Measurements from ENCODE around the gene ANAPC7. TPM values are rescaled to one million over a fixed set of nuclear protein-coding genes. Genes with fewer than 3 reads are reported as not detected.
"Not testable (repeated sequence)": the region's sequence is repeated elsewhere in the genome, so short reads cannot be mapped to it uniquely, and the experiment has no call there.

Gene ANAPC7
- total RNA-seq, 1 donor: 31.5 TPM

DNA sequence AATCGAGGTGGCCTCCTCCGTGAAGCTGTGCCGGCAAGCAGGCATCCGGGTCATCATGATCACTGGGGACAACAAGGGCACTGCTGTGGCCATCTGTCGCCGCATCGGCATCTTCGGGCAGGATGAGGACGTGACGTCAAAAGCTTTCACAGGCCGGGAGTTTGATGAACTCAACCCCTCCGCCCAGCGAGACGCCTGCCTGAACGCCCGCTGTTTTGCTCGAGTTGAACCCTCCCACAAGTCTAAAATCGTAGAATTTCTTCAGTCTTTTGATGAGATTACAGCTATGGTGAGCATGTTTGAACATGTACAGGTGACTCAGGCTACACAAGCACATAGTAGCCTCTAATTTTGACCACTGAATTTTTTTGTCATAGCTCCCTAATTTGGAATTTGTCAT, 62.8 kb downstream of the ANAPC7 start:
- TF ChIP-seq, protein P1, sequence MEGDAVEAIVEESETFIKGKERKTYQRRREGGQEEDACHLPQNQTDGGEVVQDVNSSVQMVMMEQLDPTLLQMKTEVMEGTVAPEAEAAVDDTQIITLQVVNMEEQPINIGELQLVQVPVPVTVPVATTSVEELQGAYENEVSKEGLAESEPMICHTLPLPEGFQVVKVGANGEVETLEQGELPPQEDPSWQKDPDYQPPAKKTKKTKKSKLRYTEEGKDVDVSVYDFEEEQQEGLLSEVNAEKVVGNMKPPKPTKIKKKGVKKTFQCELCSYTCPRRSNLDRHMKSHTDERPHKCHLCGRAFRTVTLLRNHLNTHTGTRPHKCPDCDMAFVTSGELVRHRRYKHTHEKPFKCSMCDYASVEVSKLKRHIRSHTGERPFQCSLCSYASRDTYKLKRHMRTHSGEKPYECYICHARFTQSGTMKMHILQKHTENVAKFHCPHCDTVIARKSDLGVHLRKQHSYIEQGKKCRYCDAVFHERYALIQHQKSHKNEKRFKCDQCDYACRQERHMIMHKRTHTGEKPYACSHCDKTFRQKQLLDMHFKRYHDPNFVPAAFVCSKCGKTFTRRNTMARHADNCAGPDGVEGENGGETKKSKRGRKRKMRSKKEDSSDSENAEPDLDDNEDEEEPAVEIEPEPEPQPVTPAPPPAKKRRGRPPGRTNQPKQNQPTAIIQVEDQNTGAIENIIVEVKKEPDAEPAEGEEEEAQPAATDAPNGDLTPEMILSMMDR (IDR thresholded peaks at IDR 0.05; ENCODE audit: extremely low read depth, low read depth, low read length): no peak
- Histone ChIP-seq H2AFZ (ENCODE audit: low read length) (no peak overlapping the region), H3K4me3 (ENCODE audit: insufficient read depth, low read length) (no peak overlapping the region), H3K36me3 (ENCODE audit: insufficient read depth, low read length) (peaks cover 99% of the 10 kb centered on the region), H3K4me1 (ENCODE audit: insufficient read depth, low read length) (peaks cover 5% of the 10 kb centered on the region), H3K79me2 (ENCODE audit: insufficient read depth, low read length) (peaks cover 44% of the 10 kb centered on the region), H3K27me3 (ENCODE audit: insufficient read depth, low read length) (no peaks in the 10 kb centered on the region), H4K20me1 (ENCODE audit: insufficient read depth, low read length) (peaks cover 16% of the 10 kb centered on the region), H3K9me3 (ENCODE audit: low read depth, low read length) (no peaks in the 10 kb centered on the region), H3K4me2 (ENCODE audit: insufficient read depth, low read length) (no peak overlapping the region), H3K27ac (ENCODE audit: low read depth, low read length) (peak overlapping the region; percentile 29)
- DNase-seq (ENCODE audit: insufficient read length, low spot score, missing footprints): no peak

DNA sequence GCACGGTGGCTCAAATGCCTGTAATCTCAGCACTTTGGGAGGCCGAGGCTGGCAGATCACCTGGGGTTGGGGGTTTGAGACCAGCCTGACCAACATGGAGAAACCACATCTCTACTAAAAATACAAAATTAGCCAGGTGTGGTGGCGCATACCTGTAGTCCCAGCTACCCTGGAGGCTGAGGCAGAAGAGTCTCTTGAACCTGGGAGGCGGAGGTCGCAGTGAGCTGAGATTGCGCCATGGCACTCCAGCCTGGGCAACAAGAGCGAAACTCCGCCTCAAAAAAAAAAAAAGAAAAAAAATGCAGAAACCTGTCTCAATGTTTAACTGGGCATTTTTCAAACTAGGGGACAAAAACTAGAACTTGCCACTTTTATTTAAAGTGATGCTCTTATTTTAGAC, 63.2 kb downstream of the ANAPC7 start:
- H3K4me3 ChIP-seq (ENCODE audit: insufficient read depth, low read length); H2AFZ ChIP-seq (ENCODE audit: low read length); H3K4me1 ChIP-seq (ENCODE audit: insufficient read depth, low read length); H3K9me3 ChIP-seq (ENCODE audit: low read depth, low read length); H3K4me2 ChIP-seq (ENCODE audit: insufficient read depth, low read length); H3K27me3 ChIP-seq (ENCODE audit: insufficient read depth, low read length); DNase-seq (ENCODE audit: insufficient read length, low spot score, missing footprints): not testable (repeated sequence)
- H3K27ac ChIP-seq (ENCODE audit: low read depth, low read length): peak overlapping the region; percentile 29
- peaks cover 19% of the 10 kb centered on the region for H4K20me1 ChIP-seq (ENCODE audit: insufficient read depth, low read length)
- H3K36me3 ChIP-seq (ENCODE audit: insufficient read depth, low read length): peaks cover 99% of the 10 kb centered on the region
- H3K79me2 ChIP-seq (ENCODE audit: insufficient read depth, low read length): peaks cover 48% of the 10 kb centered on the region

DNA sequence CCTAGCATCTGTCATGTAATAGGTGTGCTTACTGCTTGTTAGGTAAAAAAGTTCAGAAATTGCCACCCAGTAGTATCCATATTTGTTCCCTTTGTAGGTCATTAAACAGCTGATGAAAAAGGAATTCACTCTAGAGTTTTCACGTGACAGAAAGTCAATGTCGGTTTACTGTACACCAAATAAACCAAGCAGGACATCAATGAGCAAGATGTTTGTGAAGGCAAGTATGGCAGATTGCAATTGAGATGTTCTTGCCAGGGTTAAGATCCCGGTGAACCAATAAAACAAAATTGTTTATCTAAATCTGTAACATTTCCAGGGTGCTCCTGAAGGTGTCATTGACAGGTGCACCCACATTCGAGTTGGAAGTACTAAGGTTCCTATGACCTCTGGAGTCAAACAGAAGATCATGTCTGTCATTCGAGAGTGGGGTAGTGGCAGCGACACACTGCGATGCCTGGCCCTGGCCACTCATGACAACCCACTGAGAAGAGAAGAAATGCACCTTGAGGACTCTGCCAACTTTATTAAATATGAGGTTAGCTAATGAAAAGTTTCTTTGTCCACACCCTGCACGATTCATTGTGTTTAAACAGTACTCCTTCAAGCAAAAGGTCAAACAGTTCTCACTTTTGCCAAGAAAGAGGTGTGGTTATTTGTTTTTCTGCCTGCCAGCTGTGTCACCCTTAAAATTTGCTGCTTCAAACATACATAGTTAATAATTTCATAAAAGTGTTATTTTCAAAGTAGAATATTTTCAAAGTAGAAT, 64.1 kb downstream of the ANAPC7 start:
- H3K79me2 ChIP-seq (ENCODE audit: insufficient read depth, low read length): peaks cover 49% of the 10 kb centered on the region
- no peak for DNase-seq (ENCODE audit: insufficient read length, low spot score, missing footprints)
- no peak overlapping the region for H3K27ac ChIP-seq (ENCODE audit: low read depth, low read length)
- peaks cover 97% of the 10 kb centered on the region for H3K36me3 ChIP-seq (ENCODE audit: insufficient read depth, low read length)
- TF ChIP-seq, protein P1 (IDR thresholded peaks at IDR 0.05; ENCODE audit: extremely low read depth, low read depth, low read length): no peak
- H3K27me3 ChIP-seq (ENCODE audit: insufficient read depth, low read length): no peaks in the 10 kb centered on the region
- no peak overlapping the region for H2AFZ ChIP-seq (ENCODE audit: low read length)
- peaks cover 5% of the 10 kb centered on the region for H3K4me1 ChIP-seq (ENCODE audit: insufficient read depth, low read length)
- H3K9me3 ChIP-seq (ENCODE audit: low read depth, low read length): no peaks in the 10 kb centered on the region
- H3K4me3 ChIP-seq (ENCODE audit: insufficient read depth, low read length): no peak overlapping the region
- H4K20me1 ChIP-seq (ENCODE audit: insufficient read depth, low read length): peaks cover 14% of the 10 kb centered on the region
- H3K4me2 ChIP-seq (ENCODE audit: insufficient read depth, low read length): no peak overlapping the region

DNA sequence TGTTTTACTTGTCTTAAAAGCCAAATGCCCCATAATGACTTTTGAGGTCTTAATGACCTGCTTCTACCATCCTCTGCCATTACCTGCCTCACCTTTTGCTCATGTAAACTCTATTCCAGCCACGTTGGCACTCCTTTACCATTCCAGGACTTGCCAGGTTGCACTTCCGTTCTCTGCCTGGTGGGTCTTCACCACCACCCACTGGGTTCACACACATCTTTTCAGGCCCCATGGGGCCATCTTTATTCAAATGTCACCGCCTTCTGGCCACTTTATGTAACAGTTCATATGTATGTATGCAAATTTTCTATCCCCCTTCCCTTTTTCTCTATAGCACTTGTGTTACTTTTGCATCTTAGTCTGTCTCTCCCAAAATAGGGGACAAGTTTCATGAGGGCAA, 64.8 kb downstream of the ANAPC7 start:
- Histone ChIP-seq H3K27ac (ENCODE audit: low read depth, low read length) (no peak overlapping the region), H3K27me3 (ENCODE audit: insufficient read depth, low read length) (no peaks in the 10 kb centered on the region), H4K20me1 (ENCODE audit: insufficient read depth, low read length) (peaks cover 15% of the 10 kb centered on the region), H3K36me3 (ENCODE audit: insufficient read depth, low read length) (peaks cover 97% of the 10 kb centered on the region), H3K4me1 (ENCODE audit: insufficient read depth, low read length) (peaks cover 5% of the 10 kb centered on the region), H2AFZ (ENCODE audit: low read length) (no peak overlapping the region), H3K4me2 (ENCODE audit: insufficient read depth, low read length) (no peak overlapping the region), H3K4me3 (ENCODE audit: insufficient read depth, low read length) (no peak overlapping the region), H3K79me2 (ENCODE audit: insufficient read depth, low read length) (peaks cover 52% of the 10 kb centered on the region), H3K9me3 (ENCODE audit: low read depth, low read length) (no peaks in the 10 kb centered on the region)
- TF ChIP-seq, protein P1 (IDR thresholded peaks at IDR 0.05; ENCODE audit: extremely low read depth, low read depth, low read length): no peak
- no peak for DNase-seq (ENCODE audit: insufficient read length, low spot score, missing footprints)
